ENCODE data around the gene CRYBG2.

Gene CRYBG2

GRCh38 chr1:26290882-26291261 is 63.1 kb downstream of the CRYBG2 start:
- no peak overlapping the region for H3K4me3 Mint-ChIP-seq
- peaks cover 7% of the 10 kb centered on the region for H3K36me3 Mint-ChIP-seq (ENCODE audit: low read depth)
- H3K4me1 Mint-ChIP-seq = peaks cover 66% of the 10 kb centered on the region
- no peaks in the 10 kb centered on the region for H3K9me3 Mint-ChIP-seq
- peak overlapping the region; percentile 98 for H3K27ac Mint-ChIP-seq
- no peak for ATAC-seq
- DNase-seq = no peak
- H3K27me3 Mint-ChIP-seq = no peaks in the 10 kb centered on the region

- DNase-seq (peak; percentile 31), ATAC-seq (peak; percentile 4)
- H3K27ac Mint-ChIP-seq = peak overlapping the region; percentile 98
- H3K9me3 Mint-ChIP-seq = no peaks in the 10 kb centered on the region
- H3K36me3 Mint-ChIP-seq (ENCODE audit: low read depth) = peaks cover 8% of the 10 kb centered on the region
- peak overlapping the region; percentile 45 for H3K4me3 Mint-ChIP-seq
- H3K27me3 Mint-ChIP-seq = no peaks in the 10 kb centered on the region
- peaks cover 72% of the 10 kb centered on the region for H3K4me1 Mint-ChIP-seq
These were observed 63.6 kb downstream of the CRYBG2 start for GRCh38 chr1:26290122-26290881.

GRCh38 chr1:26289158-26290059 is 64.5 kb downstream of the CRYBG2 start:
- DNase-seq (peak; percentile 61), ATAC-seq (peak; percentile 8)
- peaks cover 81% of the 10 kb centered on the region for H3K4me1 Mint-ChIP-seq

GRCh38 chr1:26288311-26288941 is 65.5 kb downstream of the CRYBG2 start:
- Mint-ChIP-seq H3K4me3 (peak overlapping the region; percentile 48), H3K4me1 (peaks cover 91% of the 10 kb centered on the region), H3K27me3 (no peaks in the 10 kb centered on the region), H3K9me3 (no peaks in the 10 kb centered on the region), H3K27ac (peak overlapping the region; percentile 98), H3K36me3 (ENCODE audit: low read depth) (peaks cover 20% of the 10 kb centered on the region)
- DNase-seq = peak; percentile 71
- peak; percentile 53 for ATAC-seq

More at GRCh38 chr1:26289158-26290059, 64.5 kb downstream of the CRYBG2 start:
- H3K9me3 Mint-ChIP-seq = no peaks in the 10 kb centered on the region
- peak overlapping the region; percentile 98 for H3K27ac Mint-ChIP-seq
- no peaks in the 10 kb centered on the region for H3K27me3 Mint-ChIP-seq
- H3K36me3 Mint-ChIP-seq (ENCODE audit: low read depth) = peaks cover 17% of the 10 kb centered on the region
- peak overlapping the region; percentile 45 for H3K4me3 Mint-ChIP-seq

GRCh38 chr1:26287811-26288210 is 66.1 kb downstream of the CRYBG2 start:
- Mint-ChIP-seq H3K36me3 (ENCODE audit: low read depth) (peaks cover 23% of the 10 kb centered on the region), H3K9me3 (no peaks in the 10 kb centered on the region), H3K27me3 (no peaks in the 10 kb centered on the region), H3K27ac (peak overlapping the region; percentile 98), H3K4me1 (peaks cover 97% of the 10 kb centered on the region), H3K4me3 (peak overlapping the region; percentile 48)
- DNase-seq = peak; percentile 24
- ATAC-seq = no peak

- peak; percentile 22 for ATAC-seq
- Mint-ChIP-seq H3K36me3 (ENCODE audit: low read depth) (peaks cover 28% of the 10 kb centered on the region), H3K9me3 (no peaks in the 10 kb centered on the region), H3K27ac (peak overlapping the region; percentile 98), H3K4me3 (peak overlapping the region; percentile 48), H3K27me3 (no peaks in the 10 kb centered on the region), H3K4me1 (peaks cover 100% of the 10 kb centered on the region)
- peak; percentile 71 for DNase-seq
These were observed 66.8 kb downstream of the CRYBG2 start for GRCh38 chr1:26287033-26287711.

GRCh38 chr1:26286064-26286416 is 67.9 kb downstream of the CRYBG2 start:
- no peak for ATAC-seq
- Mint-ChIP-seq H3K4me3 (no peak overlapping the region), H3K27ac (peak overlapping the region; percentile 98)

GRCh38 chr1:26285366-26286063 is 68.4 kb downstream of the CRYBG2 start:
- Mint-ChIP-seq H3K4me1 (peaks cover 97% of the 10 kb centered on the region), H3K4me3 (no peak overlapping the region), H3K9me3 (no peaks in the 10 kb centered on the region), H3K27ac (peak overlapping the region; percentile 99), H3K36me3 (ENCODE audit: low read depth) (peaks cover 39% of the 10 kb centered on the region), H3K27me3 (no peaks in the 10 kb centered on the region)
- ATAC-seq = no peak
- DNase-seq = peak; percentile 73

More at GRCh38 chr1:26286064-26286416, 67.9 kb downstream of the CRYBG2 start:
- DNase-seq = no peak
- Mint-ChIP-seq H3K36me3 (ENCODE audit: low read depth) (peaks cover 35% of the 10 kb centered on the region), H3K27me3 (no peaks in the 10 kb centered on the region), H3K9me3 (no peaks in the 10 kb centered on the region), H3K4me1 (peaks cover 99% of the 10 kb centered on the region)

- Mint-ChIP-seq H3K36me3 (ENCODE audit: low read depth) (peaks cover 42% of the 10 kb centered on the region), H3K27ac (peak overlapping the region; percentile 99), H3K4me3 (peak overlapping the region; percentile 78), H3K9me3 (no peaks in the 10 kb centered on the region), H3K4me1 (peaks cover 91% of the 10 kb centered on the region), H3K27me3 (no peaks in the 10 kb centered on the region)
- DNase-seq (peak; percentile 94), ATAC-seq (peak; percentile 61)
These were observed 69.2 kb downstream of the CRYBG2 start for GRCh38 chr1:26284597-26285347.

- Mint-ChIP-seq H3K9me3 (no peaks in the 10 kb centered on the region), H3K4me1 (peaks cover 90% of the 10 kb centered on the region), H3K27ac (peak overlapping the region; percentile 99), H3K27me3 (no peaks in the 10 kb centered on the region), H3K4me3 (peak overlapping the region; percentile 78), H3K36me3 (ENCODE audit: low read depth) (peaks cover 43% of the 10 kb centered on the region)
- DNase-seq = peak; percentile 29
- ATAC-seq = no peak
These were observed 69.9 kb downstream of the CRYBG2 start for GRCh38 chr1:26283871-26284596.

- DNase-seq = peak; percentile 9
- Mint-ChIP-seq H3K9me3 (no peaks in the 10 kb centered on the region), H3K4me1 (peaks cover 90% of the 10 kb centered on the region), H3K27ac (peak overlapping the region; percentile 99), H3K27me3 (no peaks in the 10 kb centered on the region), H3K4me3 (peak overlapping the region; percentile 78), H3K36me3 (ENCODE audit: low read depth) (peaks cover 47% of the 10 kb centered on the region)
- ATAC-seq = no peak
These were observed 70.6 kb downstream of the CRYBG2 start for GRCh38 chr1:26283279-26283853.

- peaks cover 56% of the 10 kb centered on the region for H3K36me3 Mint-ChIP-seq (ENCODE audit: low read depth)
These were observed 71.5 kb downstream of the CRYBG2 start for GRCh38 chr1:26282401-26282918.

More at GRCh38 chr1:26282401-26282918, 71.5 kb downstream of the CRYBG2 start:
- H3K9me3 Mint-ChIP-seq = no peaks in the 10 kb centered on the region
- H3K27me3 Mint-ChIP-seq = no peaks in the 10 kb centered on the region
- H3K4me1 Mint-ChIP-seq = peaks cover 90% of the 10 kb centered on the region
- ATAC-seq (no peak), DNase-seq (peak; percentile 12)
- peak overlapping the region; percentile 99 for H3K27ac Mint-ChIP-seq
- peak overlapping the region; percentile 78 for H3K4me3 Mint-ChIP-seq

Data from activated naive CD8-positive, alpha-beta T cell treated with anti-CD3 and anti-CD28 coated beads, Interleukin-2, amount 50 U/mL, for 24 hours (primary cell).